ENCODE measurements around the gene BRD3.

Gene BRD3

DNA sequence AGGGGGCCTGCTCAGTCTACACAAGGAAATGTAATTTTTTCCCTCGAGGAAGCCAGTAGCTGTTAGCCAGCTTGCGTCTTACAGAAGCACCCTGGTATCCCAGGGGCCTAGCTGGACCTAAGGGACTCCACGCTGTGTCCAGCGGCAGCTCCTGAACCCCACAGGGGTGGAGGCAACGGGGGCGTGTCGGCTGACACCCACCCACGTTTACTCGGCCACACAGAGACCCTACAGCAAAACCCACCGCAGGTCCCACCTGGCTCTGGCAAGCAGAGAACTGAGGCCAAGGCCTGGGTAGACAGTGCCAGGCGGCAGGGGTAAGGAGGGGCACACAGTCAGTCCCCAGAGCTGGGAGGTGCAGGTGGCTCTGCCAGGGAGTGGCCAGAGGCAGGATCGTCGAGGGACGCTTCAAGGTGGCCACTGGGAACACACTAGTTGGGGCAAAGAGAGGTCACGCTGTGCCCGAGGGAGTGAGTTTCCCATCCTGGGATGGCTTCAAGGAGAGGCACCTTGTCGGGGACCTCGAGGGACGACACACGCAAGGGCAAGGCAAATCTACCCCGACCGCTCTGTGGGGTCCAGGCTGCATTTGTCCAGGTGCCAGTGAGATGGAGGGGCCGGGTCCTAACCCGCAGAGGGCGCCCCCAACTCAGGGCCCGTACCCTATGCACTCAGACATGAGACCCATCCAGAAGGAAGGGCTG lies 21.8 kb downstream of the BRD3 start:
- TF ChIP-seq FOXP2 (optimal IDR thresholded peaks at IDR 0.05; ENCODE audit: borderline replicate concordance, extremely low read depth, extremely low read length, insufficient read depth) (no peak), POLR2AphosphoS5 (IDR thresholded peaks at IDR 0.05; ENCODE audit: low read depth, low read length) (no peak), SIN3A (IDR thresholded peaks at IDR 0.05; ENCODE audit: borderline replicate concordance, insufficient read depth, low read length) (no peak), REST (IDR thresholded peaks at IDR 0.05; ENCODE audit: insufficient read depth in 1 of 2, low read depth in 2 of 2, low read length in 2 of 2) (no peak), TAF1 (IDR thresholded peaks at IDR 0.05; ENCODE audit: borderline replicate concordance, insufficient read depth, low read length) (no peak)

- TF ChIP-seq POLR2AphosphoS5 (IDR thresholded peaks at IDR 0.05; ENCODE audit: low read depth, low read length) (no peak), FOXP2 (optimal IDR thresholded peaks at IDR 0.05; ENCODE audit: borderline replicate concordance, extremely low read depth, extremely low read length, insufficient read depth) (no peak), REST (IDR thresholded peaks at IDR 0.05; ENCODE audit: insufficient read depth in 1 of 2, low read depth in 2 of 2, low read length in 2 of 2) (no peak), SIN3A (IDR thresholded peaks at IDR 0.05; ENCODE audit: borderline replicate concordance, insufficient read depth, low read length) (no peak), TAF1 (IDR thresholded peaks at IDR 0.05; ENCODE audit: borderline replicate concordance, insufficient read depth, low read length) (no peak)
Measured at GRCh38 chr9:134044944-134045343, 22.9 kb downstream of the BRD3 start.

GRCh38 chr9:134043531-134043988 lies 24.3 kb downstream of the BRD3 start:
- no peak for TF ChIP-seq SIN3A (IDR thresholded peaks at IDR 0.05; ENCODE audit: borderline replicate concordance, insufficient read depth, low read length)
- TF ChIP-seq REST (IDR thresholded peaks at IDR 0.05; ENCODE audit: insufficient read depth in 1 of 2, low read depth in 2 of 2, low read length in 2 of 2), result no peak
- TF ChIP-seq TAF1 (IDR thresholded peaks at IDR 0.05; ENCODE audit: borderline replicate concordance, insufficient read depth, low read length), result no peak
- TF ChIP-seq FOXP2 (optimal IDR thresholded peaks at IDR 0.05; ENCODE audit: borderline replicate concordance, extremely low read depth, extremely low read length, insufficient read depth), result no peak
- no peak for TF ChIP-seq POLR2AphosphoS5 (IDR thresholded peaks at IDR 0.05; ENCODE audit: low read depth, low read length)

- no peak for TF ChIP-seq REST (IDR thresholded peaks at IDR 0.05; ENCODE audit: insufficient read depth in 1 of 2, low read depth in 2 of 2, low read length in 2 of 2)
- TF ChIP-seq TAF1 (IDR thresholded peaks at IDR 0.05; ENCODE audit: borderline replicate concordance, insufficient read depth, low read length), result no peak
- TF ChIP-seq SIN3A (IDR thresholded peaks at IDR 0.05; ENCODE audit: borderline replicate concordance, insufficient read depth, low read length), result no peak
- TF ChIP-seq POLR2AphosphoS5 (IDR thresholded peaks at IDR 0.05; ENCODE audit: low read depth, low read length), result no peak
- no peak for TF ChIP-seq FOXP2 (optimal IDR thresholded peaks at IDR 0.05; ENCODE audit: borderline replicate concordance, extremely low read depth, extremely low read length, insufficient read depth)
Measured at GRCh38 chr9:134041649-134041962, 26.2 kb downstream of the BRD3 start.

Measured in PFSK-1 (cell line).